GM12878 (cell line): ENCODE measurements around the gene LCOR. TPM values are rescaled to one million over a fixed set of nuclear protein-coding genes. Genes with fewer than 3 reads are reported as not detected.
A peak's percentile ranks its signal among the peaks of the same experiment; 100 is the strongest.

Experiments used
- ATAC-seq: fragments of 200-7000 bp; cut with Tn5 transposase; 3 replicates; pipeline ENCODE4 v1.9.1; 2020; ENCODE audit warnings: mild to moderate bottlenecking, moderate library complexity
- BruUV-seq: library from RNA; stranded (reverse); fragments of 400-500 nt; replicated peaks from 2 replicates; lab custom pipeline; 2021; lab: Mats Ljungman, UMichigan
- CTCF ChIA-PET: fragments of 300-600 bp; sonication (Branson Sonifier 250); formaldehyde crosslinking; extraction: SDS; loops from one replicate; lab custom pipeline; 2021; ENCODE audit warnings: inconsistent platforms; lab: Yijun Ruan, JAX
- POLR2A ChIA-PET: fragments of 350-600 bp; formaldehyde crosslinking; extraction: SDS; loops from one replicate; lab custom pipeline; 2021; ENCODE audit warnings: inconsistent platforms; lab: Charles Lee
- RAD21 ChIA-PET: fragments of 300-600 bp; sonication (Branson Sonifier 250); formaldehyde crosslinking; loops from one replicate; lab custom pipeline; 2023; ENCODE audit warnings: antibody characterized with exemption; ENCODE audit not compliant: unreplicated experiment; lab: Charles Lee
- SMC1A ChIA-PET: fragments of 300-600 bp; sonication (Branson Sonifier 250); formaldehyde crosslinking; loops from one replicate; lab custom pipeline; 2023; ENCODE audit not compliant: unreplicated experiment, uncharacterized antibody; lab: Charles Lee
- DNase-seq: peaks from one replicate; pipeline ENCODE4 v3.0.0-alpha.2; 2011; ENCODE audit warnings: low read depth, low spot score
- FAIRE-seq: peaks from 3 replicates; lab custom pipeline; 2011; peaks lifted over from hg19 to GRCh38; lab: Jason Lieb, UNC
- H2AFZ ChIP-seq: 2 replicates; pipeline ENCODE4 v1.6.0; 2011; ENCODE audit warnings: low read depth, low read length, control low read depth; ENCODE audit not compliant: control insufficient read depth
- H3K27ac ChIP-seq: 2 replicates; pipeline ENCODE4 v1.5.1; 2011; ENCODE audit warnings: control low read depth; ENCODE audit not compliant: control insufficient read depth, insufficient read depth
- H3K27me3 ChIP-seq, 2 experiments: replicated peaks in 1 of 2; 2 replicates each; pipeline versions ENCODE4 v1.6.0 to v1.6.1; 2011; ENCODE audit warnings: low read length in 1 of 2; ENCODE audit not compliant: control insufficient read depth in 2 of 2, insufficient read depth in 2 of 2
- H3K36me3 ChIP-seq, 2 experiments: 2 replicates each; pipeline ENCODE4 v1.5.1; 2011; ENCODE audit warnings: low read length in 1 of 2; ENCODE audit not compliant: control insufficient read depth in 2 of 2, insufficient read depth in 2 of 2
- H3K4me1 ChIP-seq: 2 replicates; pipeline ENCODE4 v1.6.1; 2011; ENCODE audit warnings: mild to moderate bottlenecking, low read length, moderate library complexity, mixed read lengths; ENCODE audit not compliant: control insufficient read depth, insufficient read depth
- H3K4me2 ChIP-seq: 2 replicates; pipeline ENCODE4 v1.6.0; 2011; ENCODE audit warnings: control low read depth; ENCODE audit not compliant: control insufficient read depth, insufficient read depth
- H3K4me3 ChIP-seq: fragments of 200-600 bp; sonication (generic); 2 replicates; pipeline ENCODE4 v1.5.1; 2016
- H3K79me2 ChIP-seq: 2 replicates; pipeline ENCODE4 v1.6.0; 2011; ENCODE audit warnings: low read length; ENCODE audit not compliant: control insufficient read depth, insufficient read depth
- H3K9ac ChIP-seq: 2 replicates; pipeline ENCODE4 v1.8.0; 2011; ENCODE audit warnings: low read length, control low read depth, mixed read lengths; ENCODE audit not compliant: control insufficient read depth, insufficient read depth
- H3K9me3 ChIP-seq: replicated peaks from 3 replicates; pipeline ENCODE4 v1.5.1; 2011; ENCODE audit warnings: mild to moderate bottlenecking, low read length; ENCODE audit not compliant: control insufficient read depth, insufficient read depth
- H4K20me1 ChIP-seq: 2 replicates; pipeline ENCODE4 v1.6.0; 2011; ENCODE audit not compliant: control insufficient read depth, insufficient read depth
- BCL3 ChIP-seq: IDR thresholded peaks from 2 replicates; pipeline ENCODE4 v1.6.1; 2011; ENCODE audit warnings: borderline replicate concordance, low read depth, mild to moderate bottlenecking, moderate library complexity, low read length; ENCODE audit not compliant: insufficient read depth, poor library complexity, severe bottlenecking
- CHD4 ChIP-seq: fragments of 200-600 bp; sonication (generic); IDR thresholded peaks from 2 replicates; pipeline ENCODE4 v1.6.1; 2016; ENCODE audit warnings: mild to moderate bottlenecking
- IKZF2 ChIP-seq, 2 experiments: fragments of 450-650 bp; IDR thresholded peaks; 2 replicates each; pipeline ENCODE4 v1.6.1; 2017; ENCODE audit warnings: mild to moderate bottlenecking in 2 of 2, moderate library complexity in 2 of 2
- JUND ChIP-seq: IDR thresholded peaks from 2 replicates; pipeline ENCODE4 v1.6.1; 2012; ENCODE audit warnings: low read depth, mild to moderate bottlenecking, low read length, improper control_type of control experiment, moderate library complexity
- MEF2A ChIP-seq: IDR thresholded peaks from 2 replicates; pipeline ENCODE4 v1.6.1; 2011; ENCODE audit warnings: low read depth, mild to moderate bottlenecking, low read length, moderate library complexity; ENCODE audit not compliant: insufficient read depth
- NBN ChIP-seq: fragments of 450-650 bp; IDR thresholded peaks from 2 replicates; pipeline ENCODE4 v1.6.1; 2016
- NFYB ChIP-seq: IDR thresholded peaks from 2 replicates; pipeline ENCODE4 v1.6.1; 2011; ENCODE audit warnings: low read depth, mild to moderate bottlenecking, low read length, improper control_type of control experiment, moderate library complexity; ENCODE audit not compliant: insufficient read depth
- NR2C1 ChIP-seq: fragments of 450-650 bp; IDR thresholded peaks from 2 replicates; pipeline ENCODE4 v1.6.1; 2017; ENCODE audit warnings: antibody characterized with exemption, mild to moderate bottlenecking, moderate library complexity
- NRF1 ChIP-seq: conservative IDR thresholded peaks from 2 replicates; pipeline ENCODE4 v1.6.1; 2011; ENCODE audit warnings: mild to moderate bottlenecking, low read depth, low read length, improper control_type of control experiment
- POLR2AphosphoS5 ChIP-seq: IDR thresholded peaks from 2 replicates; pipeline ENCODE4 v1.6.1; 2011; ENCODE audit warnings: mild to moderate bottlenecking, low read length, inconsistent platforms
- TCF7 ChIP-seq: IDR thresholded peaks from 2 replicates; pipeline ENCODE4 v1.6.1; 2014; ENCODE audit warnings: antibody characterized with exemption, borderline replicate concordance
- WGBS: methylation state at CpG from one replicate; pipeline ENCODE4 v1.1.6; 2016; ENCODE audit warnings: low lambda C conversion rate; ENCODE audit not compliant: insufficient replicate concordance, insufficient coverage; ENCODE audit errors: missing lambda C conversion rate; 5-methylcytosine and 5-hydroxymethylcytosine counted together
- in situ Hi-C: fragments of 300-500 bp; cut with MboI; formaldehyde crosslinking; loops from 9 replicates; pipeline ENCODE4 v1.14.3; 2018; ENCODE audit warnings: mixed read lengths
- intact Hi-C: fragments of 100-400 bp; cut with micrococcal nuclease; formaldehyde crosslinking; loops from one replicate; pipeline ENCODE4 v1.14.2; 2022; ENCODE audit not compliant: unreplicated experiment
- polyA plus RNA-seq, 11 experiments: library from polyadenylated mRNA; depleted of rRNA in 4 of 11; unstranded in 6 of 11; stranded (reverse) in 5 of 11; fragments of >200 nt; fragmentation: Nextera tagmentation in 4 of 11; fragmentation: Illumina TruSeq in 1 of 11; extraction: Ambion mirVana in 4 of 11; extraction: Trizol in 1 of 11; gene quantifications; 1 replicate in 1 of 11; 2 replicates in 10 of 11; pipeline versions ENCODE4 v1.2.1 to v1.2.3, GENCODE V29; 2011 to 2016; ENCODE audit warnings: inconsistent platforms in 2 of 11, missing spikeins in 2 of 11, low read depth in 1 of 11
- total RNA-seq, 4 experiments: library from RNA; depleted of rRNA in 3 of 4; stranded (reverse); fragments of >200 nt in 3 of 4; fragmentation: Illumina TruSeq in 1 of 4; extraction: Trizol in 1 of 4; gene quantifications; 2 replicates each; pipeline versions ENCODE4 v1.2.1 to v1.2.3, GENCODE V29; 2013 to 2021
- TF ChIP-seq, protein P1 (sequence below): fragments of 450-650 bp; IDR thresholded peaks from 2 replicates; pipeline ENCODE4 v1.6.1; 2016; ENCODE audit warnings: mild to moderate bottlenecking, moderate library complexity, borderline replicate concordance

Gene LCOR
- total and polyA plus RNA-seq, 10 of the 15 experiments (the other 5 are each of a cell fraction or from before 2014, with no cell fraction given), result 1.6 to 22.0 (median 13.2) TPM

DNA sequence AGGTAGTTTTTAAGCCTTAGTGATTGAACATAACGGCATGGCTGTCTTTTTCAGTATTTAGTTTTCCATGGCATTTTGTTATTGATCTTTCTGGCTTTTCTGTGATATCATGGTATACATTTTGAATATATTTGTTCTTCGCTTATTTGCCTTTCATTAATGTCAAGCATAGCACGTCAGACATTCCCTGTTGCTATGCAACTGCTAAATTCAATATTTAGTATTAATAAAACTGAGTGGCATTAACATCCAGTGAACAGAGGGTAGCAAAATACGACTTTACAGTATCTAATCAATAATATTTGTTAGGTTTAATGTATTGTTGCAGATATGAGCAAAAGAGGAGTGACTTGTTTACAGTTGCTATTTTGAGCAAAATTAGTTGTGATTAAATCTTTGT is 72.5 kb downstream of the LCOR start:
- intact Hi-C loops (loop anchor here (5.0 kb wide), 1 partner anchor 42 kb away; no protein-coding TSS in a partner anchor), in situ Hi-C loops (no loop called here)
- FAIRE-seq (no peak), DNase-seq (no peak), ATAC-seq (no peak)
- Histone ChIP-seq H3K9ac (no peak overlapping the region), H3K27ac (no peak overlapping the region), H3K4me3 (no peak overlapping the region), H3K4me1 (peaks cover 12% of the 10 kb centered on the region), H3K9me3 (no peaks in the 10 kb centered on the region), H4K20me1 (no peaks in the 10 kb centered on the region), H3K79me2 (peaks cover 55% of the 10 kb centered on the region), H3K4me2 (no peak overlapping the region), H3K27me3 (no peaks in the 10 kb centered on the region), H2AFZ (no peak overlapping the region), H3K36me3 (no peaks in the 10 kb centered on the region; a peak in 2 of 4 replicates)
- RAD21 ChIA-PET, result interaction anchor here (0.7 to 1.8 kb wide), 5 partner anchors 10 to 206 kb away, joined by 3 to 4 read pairs (median 3); no protein-coding TSS in a partner anchor
- POLR2A ChIA-PET, result interaction anchor here (0.5 to 2.1 kb wide), 3 partner anchors 10 to 199 kb away, joined by 4 to 9 read pairs (median 7); no protein-coding TSS in a partner anchor
- TF ChIP-seq NFYB (no peak), IKZF2 (IDR thresholded peaks at IDR 0.05) (no peak), NR2C1 (no peak), POLR2AphosphoS5 (no peak), MEF2A (no peak), CHD4 (no peak), JUND (no peak), NRF1 (no peak)
- CTCF ChIA-PET, result interaction anchor here (0.9 to 2.9 kb wide), 5 partner anchors 21 to 140 kb away, joined by 3 to 13 read pairs (median 3); no protein-coding TSS in a partner anchor
- no TSS peak for BruUV-seq
- WGBS, result 98% methylated on average over 4 of the region's 4 CpGs
- SMC1A ChIA-PET, result interaction anchor here (0.9 to 3.5 kb wide), 7 partner anchors 9 to 121 kb away, joined by 3 to 17 read pairs (median 4); partner anchors contain the start of gene LCOR

GRCh38 chr10:96906864-96907263 is 74.8 kb downstream of the LCOR start:
- FAIRE-seq (no peak), DNase-seq (peak; percentile 25), ATAC-seq (peak; percentile 49)
- H4K20me1 ChIP-seq, result no peaks in the 10 kb centered on the region
- no peak overlapping the region for H3K4me2 ChIP-seq
- H3K9me3 ChIP-seq, result no peaks in the 10 kb centered on the region
- H2AFZ ChIP-seq, result no peak overlapping the region
- ChIA-PET SMC1A (no interaction called here), RAD21 (no interaction called here), POLR2A (no interaction called here), CTCF (interaction anchor here (0.6 kb wide), 1 partner anchor 119 kb away, joined by 3 read pairs; no protein-coding TSS in a partner anchor)
- no peak overlapping the region for H3K4me3 ChIP-seq
- H3K79me2 ChIP-seq, result peaks cover 52% of the 10 kb centered on the region
- BruUV-seq, result no TSS peak
- in situ Hi-C loops (no loop called here), intact Hi-C loops (loop anchor here (5.0 kb wide), 1 partner anchor 45 kb away; no protein-coding TSS in a partner anchor)
- no peaks in the 10 kb centered on the region for H3K27me3 ChIP-seq
- H3K4me1 ChIP-seq, result peaks cover 7% of the 10 kb centered on the region; the same call in 1 of the 2 replicates
- H3K9ac ChIP-seq, result no peak overlapping the region
- no peaks in the 10 kb centered on the region; a peak in 1 of 4 replicates for H3K36me3 ChIP-seq
- H3K27ac ChIP-seq, result 0 out of 2 replicates have a peak overlapping the region, but pooled peaks have one; percentile 12
- TF ChIP-seq NBN (0 out of 2 replicates have a peak, but pooled peaks have one; percentile 4), TCF7 (no peak), BCL3 (no peak)
- TF ChIP-seq, protein P1, sequence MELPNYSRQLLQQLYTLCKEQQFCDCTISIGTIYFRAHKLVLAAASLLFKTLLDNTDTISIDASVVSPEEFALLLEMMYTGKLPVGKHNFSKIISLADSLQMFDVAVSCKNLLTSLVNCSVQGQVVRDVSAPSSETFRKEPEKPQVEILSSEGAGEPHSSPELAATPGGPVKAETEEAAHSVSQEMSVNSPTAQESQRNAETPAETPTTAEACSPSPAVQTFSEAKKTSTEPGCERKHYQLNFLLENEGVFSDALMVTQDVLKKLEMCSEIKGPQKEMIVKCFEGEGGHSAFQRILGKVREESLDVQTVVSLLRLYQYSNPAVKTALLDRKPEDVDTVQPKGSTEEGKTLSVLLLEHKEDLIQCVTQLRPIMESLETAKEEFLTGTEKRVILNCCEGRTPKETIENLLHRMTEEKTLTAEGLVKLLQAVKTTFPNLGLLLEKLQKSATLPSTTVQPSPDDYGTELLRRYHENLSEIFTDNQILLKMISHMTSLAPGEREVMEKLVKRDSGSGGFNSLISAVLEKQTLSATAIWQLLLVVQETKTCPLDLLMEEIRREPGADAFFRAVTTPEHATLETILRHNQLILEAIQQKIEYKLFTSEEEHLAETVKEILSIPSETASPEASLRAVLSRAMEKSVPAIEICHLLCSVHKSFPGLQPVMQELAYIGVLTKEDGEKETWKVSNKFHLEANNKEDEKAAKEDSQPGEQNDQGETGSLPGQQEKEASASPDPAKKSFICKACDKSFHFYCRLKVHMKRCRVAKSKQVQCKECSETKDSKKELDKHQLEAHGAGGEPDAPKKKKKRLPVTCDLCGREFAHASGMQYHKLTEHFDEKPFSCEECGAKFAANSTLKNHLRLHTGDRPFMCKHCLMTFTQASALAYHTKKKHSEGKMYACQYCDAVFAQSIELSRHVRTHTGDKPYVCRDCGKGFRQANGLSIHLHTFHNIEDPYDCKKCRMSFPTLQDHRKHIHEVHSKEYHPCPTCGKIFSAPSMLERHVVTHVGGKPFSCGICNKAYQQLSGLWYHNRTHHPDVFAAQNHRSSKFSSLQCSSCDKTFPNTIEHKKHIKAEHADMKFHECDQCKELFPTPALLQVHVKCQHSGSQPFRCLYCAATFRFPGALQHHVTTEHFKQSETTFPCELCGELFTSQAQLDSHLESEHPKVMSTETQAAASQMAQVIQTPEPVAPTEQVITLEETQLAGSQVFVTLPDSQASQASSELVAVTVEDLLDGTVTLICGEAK, result peak; percentile 25; the same call in 1 of the 2 replicates
